CD4-positive, alpha-beta T cell (primary cell): ENCODE data around the gene DYRK2. TPM values are rescaled to one million over a fixed set of nuclear protein-coding genes. Genes with fewer than 3 reads are reported as not detected.

ENCODE experiments used
- ATAC-seq: fragments of 200-7000 bp; cut with Tn5 transposase; one replicate; pipeline ENCODE4 v1.10.0; 2022; ENCODE audit warnings: mild to moderate bottlenecking; ENCODE audit not compliant: poor library complexity
- CTCF ChIA-PET: fragments of 350-600 bp; sonication (Branson Sonifier 250); formaldehyde crosslinking; loops from one replicate; lab custom pipeline; 2021; ENCODE audit warnings: antibody characterized with exemption, inconsistent platforms; lab: Charles Lee
- POLR2A ChIA-PET: fragments of 350-600 bp; sonication (Branson Sonifier 250); formaldehyde crosslinking; loops from one replicate; lab custom pipeline; 2021; ENCODE audit warnings: antibody characterized with exemption, inconsistent platforms; lab: Charles Lee
- DNase-seq, 14 experiments: peaks; one replicate each; pipeline ENCODE4 v3.0.0-alpha.2; 2013 to 2020; ENCODE audit warnings: mixed read lengths in 2 of 14
- H3K27ac ChIP-seq, 2 donors: one replicate each; pipeline versions ENCODE4 v1.5.1 to v1.7.0; 2013; ENCODE audit warnings: low read length in 2 of 2, low read depth in 1 of 2, mild to moderate bottlenecking in 1 of 2
- H3K27me3 ChIP-seq, 2 experiments: 1 replicate in 1 of 2; 2 replicates in 1 of 2; pipeline versions ENCODE4 v1.6.1 to v1.7.0; 2013; ENCODE audit warnings: low read length in 2 of 2, control low read depth in 1 of 2, mild to moderate bottlenecking in 1 of 2, moderate library complexity in 1 of 2; ENCODE audit not compliant: insufficient read depth in 2 of 2, control insufficient read depth in 1 of 2
- H3K36me3 ChIP-seq: one replicate; pipeline ENCODE4 v1.6.1; 2013; ENCODE audit warnings: low read length, control low read depth; ENCODE audit not compliant: insufficient read depth
- H3K4me1 ChIP-seq: one replicate; pipeline ENCODE4 v1.6.1; 2013; ENCODE audit warnings: low read length, control low read depth; ENCODE audit not compliant: insufficient read depth
- H3K4me3 ChIP-seq: one replicate; pipeline ENCODE4 v1.5.1; 2013; ENCODE audit warnings: mild to moderate bottlenecking, low read length, moderate library complexity
- H3K9me3 ChIP-seq, 2 experiments: 1 replicate in 1 of 2; 2 replicates in 1 of 2; pipeline versions ENCODE4 v1.6.1 to v1.7.0; 2013; ENCODE audit warnings: low read length in 2 of 2, mild to moderate bottlenecking in 2 of 2, control low read depth in 1 of 2, moderate library complexity in 1 of 2; ENCODE audit not compliant: control insufficient read depth in 1 of 2, insufficient read depth in 1 of 2
- H3K27ac Mint-ChIP-seq: one replicate; pipeline ENCODE4 v1.8.0; 2020; ENCODE audit warnings: mixed read lengths
- H3K27me3 Mint-ChIP-seq: one replicate; pipeline ENCODE4 v1.8.0; 2021; ENCODE audit warnings: mixed read lengths
- H3K36me3 Mint-ChIP-seq: one replicate; pipeline ENCODE4 v1.8.0; 2021; ENCODE audit warnings: low read depth, mixed read lengths
- H3K4me1 Mint-ChIP-seq: one replicate; pipeline ENCODE4 v1.8.0; 2021; ENCODE audit warnings: low read depth, mixed read lengths
- H3K4me3 Mint-ChIP-seq: one replicate; pipeline ENCODE4 v1.8.0; 2020; ENCODE audit warnings: mild to moderate bottlenecking, mixed read lengths
- H3K9me3 Mint-ChIP-seq: one replicate; pipeline ENCODE4 v1.8.0; 2020; ENCODE audit warnings: mixed read lengths
- intact Hi-C, 2 experiments: fragments of 100-400 bp; cut with DNase I in 1 of 2; cut with micrococcal nuclease in 1 of 2; formaldehyde crosslinking; loops; one replicate each; pipeline versions ENCODE4 v1.15.1 to v1.9.0; 2023 to 2025; cut with DNase I, micrococcal nuclease
- total RNA-seq, 174 experiments: library from RNA in 2 of 174; stranded (reverse) in 2 of 174; gene quantifications; one replicate each; pipeline ENCODE4 v1.2.3 and lab custom pipeline; 2021 to 2026
- TF ChIP-seq, protein P1 (sequence below): fragments of 200-600 bp; IDR thresholded peaks from one replicate; pipeline ENCODE4 v1.8.0; 2022; ENCODE audit warnings: antibody characterized with exemption, mild to moderate bottlenecking

DYRK2 gene
- total RNA-seq, 2 experiments from 2014 or later = 123 to 135 TPM

- Mint-ChIP-seq H3K4me1 (peaks cover 17% of the 10 kb centered on the region), H3K27ac (no peak overlapping the region), H3K27me3 (no peaks in the 10 kb centered on the region), H3K4me3 (no peak overlapping the region), H3K36me3 (no peaks in the 10 kb centered on the region), H3K9me3 (no peaks in the 10 kb centered on the region)
- DNase-seq = no peak
- no peak overlapping the region for H3K4me3 ChIP-seq
- ATAC-seq = no peak
- intact Hi-C loops = no loop called here
- H3K36me3 ChIP-seq = no peaks in the 10 kb centered on the region
- ChIA-PET POLR2A (no interaction called here), CTCF (no interaction called here)
- TF ChIP-seq, protein P1, sequence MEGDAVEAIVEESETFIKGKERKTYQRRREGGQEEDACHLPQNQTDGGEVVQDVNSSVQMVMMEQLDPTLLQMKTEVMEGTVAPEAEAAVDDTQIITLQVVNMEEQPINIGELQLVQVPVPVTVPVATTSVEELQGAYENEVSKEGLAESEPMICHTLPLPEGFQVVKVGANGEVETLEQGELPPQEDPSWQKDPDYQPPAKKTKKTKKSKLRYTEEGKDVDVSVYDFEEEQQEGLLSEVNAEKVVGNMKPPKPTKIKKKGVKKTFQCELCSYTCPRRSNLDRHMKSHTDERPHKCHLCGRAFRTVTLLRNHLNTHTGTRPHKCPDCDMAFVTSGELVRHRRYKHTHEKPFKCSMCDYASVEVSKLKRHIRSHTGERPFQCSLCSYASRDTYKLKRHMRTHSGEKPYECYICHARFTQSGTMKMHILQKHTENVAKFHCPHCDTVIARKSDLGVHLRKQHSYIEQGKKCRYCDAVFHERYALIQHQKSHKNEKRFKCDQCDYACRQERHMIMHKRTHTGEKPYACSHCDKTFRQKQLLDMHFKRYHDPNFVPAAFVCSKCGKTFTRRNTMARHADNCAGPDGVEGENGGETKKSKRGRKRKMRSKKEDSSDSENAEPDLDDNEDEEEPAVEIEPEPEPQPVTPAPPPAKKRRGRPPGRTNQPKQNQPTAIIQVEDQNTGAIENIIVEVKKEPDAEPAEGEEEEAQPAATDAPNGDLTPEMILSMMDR = no peak
- H3K9me3 ChIP-seq = no peaks in the 10 kb centered on the region
- H3K4me1 ChIP-seq = peaks cover 5% of the 10 kb centered on the region
- no peak overlapping the region for H3K27ac ChIP-seq
- no peaks in the 10 kb centered on the region for H3K27me3 ChIP-seq
Observed at GRCh38 chr12:67704071-67704470, 55.5 kb downstream of the DYRK2 start.

GRCh38 chr12:67705394-67706370 is 57.1 kb downstream of the DYRK2 start:
- no peak overlapping the region for H3K4me3 Mint-ChIP-seq
- DNase-seq (no peak), ATAC-seq (no peak)
- H3K9me3 Mint-ChIP-seq = no peaks in the 10 kb centered on the region
- ChIA-PET POLR2A (interaction anchor here (0.6 to 1.2 kb wide), 2 partner anchors 22 to 75 kb away, joined by 3 to 6 read pairs; no protein-coding TSS in a partner anchor), CTCF (interaction anchor here (0.6 kb wide), 1 partner anchor 165 kb away, joined by 3 read pairs; no protein-coding TSS in a partner anchor)
- no peaks in the 10 kb centered on the region for H3K27me3 Mint-ChIP-seq
- no peak overlapping the region for H3K4me3 ChIP-seq
- no peaks in the 10 kb centered on the region for H3K36me3 ChIP-seq
- no peaks in the 10 kb centered on the region for H3K4me1 ChIP-seq
- H3K27me3 ChIP-seq = no peaks in the 10 kb centered on the region
- H3K4me1 Mint-ChIP-seq = peaks cover 5% of the 10 kb centered on the region
- no peaks in the 10 kb centered on the region for H3K9me3 ChIP-seq
- no peak overlapping the region for H3K27ac ChIP-seq
- H3K36me3 Mint-ChIP-seq = no peaks in the 10 kb centered on the region
- no peak overlapping the region for H3K27ac Mint-ChIP-seq
- TF ChIP-seq, protein P1 = no peak
- intact Hi-C loops = no loop called here

GRCh38 chr12:67709367-67709954 is 60.9 kb downstream of the DYRK2 start:
- intact Hi-C loops = no loop called here
- ATAC-seq (no peak), DNase-seq (no peak)
- no peaks in the 10 kb centered on the region for H3K4me1 ChIP-seq
- ChIA-PET CTCF (no interaction called here), POLR2A (no interaction called here)
- H3K4me3 Mint-ChIP-seq = no peak overlapping the region
- H3K27me3 ChIP-seq = no peaks in the 10 kb centered on the region
- TF ChIP-seq, protein P1 = no peak
- no peaks in the 10 kb centered on the region for H3K9me3 Mint-ChIP-seq
- H3K27ac Mint-ChIP-seq = no peak overlapping the region
- no peaks in the 10 kb centered on the region for H3K9me3 ChIP-seq
- H3K27ac ChIP-seq = no peak overlapping the region
- no peaks in the 10 kb centered on the region for H3K36me3 Mint-ChIP-seq
- H3K4me1 Mint-ChIP-seq = no peaks in the 10 kb centered on the region
- H3K4me3 ChIP-seq = no peak overlapping the region
- no peaks in the 10 kb centered on the region for H3K36me3 ChIP-seq
- no peaks in the 10 kb centered on the region for H3K27me3 Mint-ChIP-seq
